ENCODE results near the gene RFT1.

Gene RFT1

DNA sequence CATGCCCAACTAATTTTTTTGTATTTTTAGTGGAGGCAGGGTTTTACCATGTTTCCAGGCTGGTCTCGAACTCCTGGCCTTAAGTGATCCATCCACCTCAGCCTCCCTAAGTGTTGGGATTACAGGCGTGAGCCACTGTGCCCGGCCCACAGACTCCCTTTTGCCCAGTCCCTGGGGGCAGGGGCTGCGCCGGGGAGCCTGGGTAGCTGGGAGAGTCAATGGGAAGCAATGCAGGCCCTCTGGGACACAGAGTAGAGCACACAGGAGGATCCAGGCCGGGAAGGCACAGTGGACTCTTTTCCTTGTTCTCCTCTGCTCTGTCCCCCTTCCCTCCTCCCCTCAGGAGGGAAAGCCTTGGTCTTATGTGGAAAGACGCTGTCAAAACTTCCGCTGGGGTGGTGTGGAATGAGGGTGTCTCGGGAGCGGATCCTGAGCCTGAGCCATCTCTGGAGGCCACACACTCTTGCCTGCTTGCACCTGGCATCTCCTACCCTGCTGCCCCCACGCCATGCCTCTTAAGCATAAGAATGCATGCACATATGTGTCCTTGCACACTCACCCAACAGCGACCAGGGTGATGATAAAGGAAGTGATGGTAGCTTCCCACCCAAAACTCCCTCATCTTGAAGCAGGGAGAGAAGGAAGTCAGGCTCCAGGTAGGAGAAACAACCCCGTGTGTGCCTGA lies 18.9 kb upstream of the RFT1 start:
- DNase-seq (ENCODE audit: low read depth) = no peak

DNA sequence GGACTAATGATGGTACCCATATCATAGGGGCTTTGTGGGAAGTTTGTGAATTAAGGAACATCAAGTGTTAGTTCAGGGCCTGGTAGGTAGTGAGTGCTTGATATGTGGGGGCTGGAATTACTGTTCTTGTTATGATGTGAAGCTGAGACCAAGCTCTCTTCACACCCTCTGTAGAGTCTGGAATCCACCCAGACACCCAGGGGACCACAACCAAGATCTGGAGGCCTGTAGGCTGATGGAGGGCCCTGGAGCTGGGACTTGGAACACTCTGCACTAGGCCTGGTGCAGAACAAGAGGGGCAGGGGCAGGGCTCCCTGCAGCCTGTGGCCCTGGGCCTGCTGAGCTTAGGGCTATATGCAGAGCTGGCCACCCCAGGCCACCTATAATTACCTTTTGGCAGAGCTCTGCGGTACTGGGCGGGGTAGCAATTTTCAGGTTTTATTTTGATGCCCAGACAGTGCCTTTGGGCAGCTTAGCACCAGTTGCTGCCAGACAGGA lies 17.7 kb upstream of the RFT1 start:
- no peak for DNase-seq (ENCODE audit: low read depth)

DNA sequence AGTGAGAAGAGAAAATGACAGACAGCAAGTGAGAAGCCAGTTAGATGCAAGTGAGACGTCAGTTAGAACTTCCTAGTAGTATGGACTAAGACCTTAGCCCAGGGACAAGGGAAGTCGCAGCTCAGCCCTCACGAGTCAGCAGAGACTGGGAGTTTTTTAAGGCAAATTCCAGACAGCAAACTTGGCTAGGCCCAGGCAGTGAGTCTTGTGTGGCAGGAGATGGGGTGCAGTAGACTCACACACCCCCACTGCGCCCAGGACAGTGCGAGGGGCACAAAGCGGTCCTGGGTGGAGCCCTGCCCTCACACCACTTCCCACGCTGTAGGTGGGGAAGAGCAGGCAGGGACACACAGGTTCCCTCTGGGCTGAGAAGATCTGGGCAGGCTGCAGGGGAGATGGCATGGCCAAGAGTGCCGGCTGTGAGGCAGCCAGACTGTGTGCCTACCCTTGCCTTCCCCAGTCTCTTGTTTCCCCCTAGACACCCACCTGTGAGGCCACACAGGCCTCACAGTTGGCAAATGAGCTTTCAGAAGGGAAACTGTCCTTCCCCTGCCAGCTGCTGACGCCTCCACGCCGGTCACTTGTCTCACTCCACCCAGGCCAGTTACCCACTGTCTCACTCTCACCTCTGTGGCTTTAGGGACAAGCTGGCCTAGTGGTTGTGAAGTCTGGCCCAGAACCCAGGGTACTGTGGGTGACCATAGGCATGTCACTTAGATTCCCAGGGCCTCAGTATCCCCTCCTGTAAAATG lies 17.1 kb upstream of the RFT1 start:
- no peak for DNase-seq (ENCODE audit: low read depth)

DNA sequence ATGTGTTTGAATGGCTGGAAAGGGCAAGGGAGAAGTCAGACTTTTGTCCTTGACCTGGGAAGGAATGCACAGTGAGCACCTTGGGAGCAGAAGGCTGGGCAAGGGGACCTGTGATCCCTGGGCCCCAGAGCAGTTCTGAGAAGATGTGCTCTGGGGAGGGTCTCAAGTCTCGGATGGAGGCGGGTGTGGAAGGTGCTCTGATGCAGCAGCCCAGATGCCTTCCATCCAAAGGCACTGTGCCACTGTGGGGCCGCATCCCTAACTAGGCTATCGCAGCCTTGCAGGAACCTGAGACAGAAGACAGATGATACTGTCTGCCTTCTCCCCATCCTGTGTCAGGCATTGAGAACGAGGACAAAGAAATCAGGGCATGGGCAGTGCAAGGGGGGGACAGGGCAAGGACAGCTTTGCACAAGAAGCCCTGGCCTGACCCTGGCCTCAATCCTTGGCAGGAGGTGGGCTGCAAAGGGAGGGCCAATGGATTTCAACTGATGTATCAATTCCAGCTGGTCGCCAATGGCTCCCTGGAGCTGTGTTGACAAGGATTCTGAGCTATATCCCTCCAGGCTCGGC lies 16.2 kb upstream of the RFT1 start:
- no peak for DNase-seq (ENCODE audit: low read depth)

DNA sequence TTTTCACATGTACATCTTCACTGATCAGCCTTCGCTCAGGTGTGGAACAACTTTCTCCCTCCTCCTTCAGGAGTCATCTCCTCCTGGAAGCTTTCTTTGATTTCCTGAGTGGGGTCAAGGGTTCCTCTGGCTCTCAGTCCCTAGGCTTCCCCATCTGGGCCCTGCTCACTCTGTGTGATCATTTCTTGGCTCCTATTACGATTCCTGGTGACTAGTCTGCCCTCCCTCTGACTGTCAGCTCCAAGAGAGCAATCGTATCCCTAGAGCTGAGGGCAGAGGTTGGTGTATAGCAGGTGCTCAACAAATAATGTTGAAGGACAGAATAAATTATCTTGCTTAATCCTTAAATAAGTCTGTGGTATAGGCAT lies 15.5 kb upstream of the RFT1 start:
- no peak for DNase-seq (ENCODE audit: low read depth)

DNA sequence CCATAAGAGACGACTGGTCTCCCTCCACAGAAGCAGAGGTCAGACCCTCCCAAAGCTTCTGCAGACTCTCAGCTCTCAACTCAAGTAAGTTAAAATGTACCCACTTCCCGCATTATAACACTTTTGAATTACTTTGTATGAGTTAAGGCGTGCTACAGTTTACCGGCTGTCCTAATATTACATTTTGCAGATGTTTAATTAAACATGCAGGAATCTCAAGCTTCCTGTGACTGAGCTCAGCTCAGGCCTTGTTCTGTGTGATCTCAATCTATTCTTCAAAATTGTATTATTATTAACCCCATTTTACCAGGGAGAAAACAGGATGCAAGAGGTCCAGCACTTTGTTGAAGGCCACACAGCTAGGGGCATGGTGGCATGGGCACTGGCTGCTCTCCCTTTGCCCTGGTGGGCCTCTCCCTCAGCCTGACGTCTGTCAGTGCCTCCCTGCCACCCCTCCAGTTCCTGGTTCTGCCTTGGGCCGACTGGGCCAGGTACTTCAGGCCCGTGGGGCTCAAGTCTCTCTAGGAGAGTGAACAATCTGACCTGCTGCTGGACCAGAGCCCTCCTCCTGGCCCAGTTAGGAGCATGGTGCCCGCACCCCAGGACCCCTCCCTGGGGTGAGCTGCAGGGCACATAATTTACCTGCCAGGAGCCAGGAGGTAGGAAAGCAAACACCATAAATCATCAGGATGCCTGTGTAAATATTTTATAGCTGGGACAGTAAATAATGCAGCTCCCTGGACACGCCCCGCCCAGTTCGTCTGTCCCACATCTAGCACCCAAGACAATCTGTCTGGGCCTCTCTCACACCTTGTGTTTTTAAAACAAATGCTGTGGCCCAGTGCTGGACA lies 14.9 kb upstream of the RFT1 start:
- DNase-seq (ENCODE audit: low read depth) = no peak

DNA sequence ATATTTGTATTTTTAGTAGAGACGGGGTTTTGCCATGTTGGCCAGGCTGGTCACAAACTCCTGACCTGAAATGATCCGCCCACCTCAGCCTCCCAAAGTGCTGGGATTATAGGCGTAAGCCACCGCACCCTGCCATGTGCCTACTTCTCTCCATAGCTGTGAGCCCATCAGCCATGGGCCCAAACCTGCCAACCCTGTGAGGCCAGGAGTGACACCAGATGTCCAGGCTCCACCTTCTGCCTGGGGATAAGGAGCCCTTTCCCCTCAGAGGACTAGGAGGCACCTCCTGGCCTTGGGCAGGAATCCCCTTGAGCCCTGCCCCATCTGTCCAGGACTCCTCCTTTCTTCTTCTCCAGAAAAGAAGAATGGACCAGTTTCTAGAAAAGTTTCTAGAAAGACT lies 14.2 kb upstream of the RFT1 start:
- no peak for DNase-seq (ENCODE audit: low read depth)

DNA sequence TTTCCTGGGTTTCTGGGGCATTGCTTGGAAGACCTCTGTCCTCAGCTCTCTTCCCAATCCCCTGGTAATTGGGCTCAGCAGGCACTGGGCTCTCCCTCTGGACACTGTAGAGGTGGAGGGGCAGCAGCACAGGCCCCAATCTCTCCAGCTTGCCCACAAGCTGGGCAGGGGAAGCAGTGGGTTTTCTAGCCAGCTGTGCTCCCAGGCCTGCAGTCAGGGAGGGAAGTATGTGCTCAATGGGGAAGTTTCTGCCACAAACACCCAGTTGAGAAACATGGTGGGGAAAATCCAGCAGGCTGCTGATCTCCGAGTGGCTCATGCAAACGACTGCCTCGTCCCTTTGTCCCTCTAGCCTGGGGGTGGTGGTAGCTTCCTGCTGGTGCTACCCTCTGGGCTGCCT lies 12.8 kb upstream of the RFT1 start:
- no peak for DNase-seq (ENCODE audit: low read depth)

DNA sequence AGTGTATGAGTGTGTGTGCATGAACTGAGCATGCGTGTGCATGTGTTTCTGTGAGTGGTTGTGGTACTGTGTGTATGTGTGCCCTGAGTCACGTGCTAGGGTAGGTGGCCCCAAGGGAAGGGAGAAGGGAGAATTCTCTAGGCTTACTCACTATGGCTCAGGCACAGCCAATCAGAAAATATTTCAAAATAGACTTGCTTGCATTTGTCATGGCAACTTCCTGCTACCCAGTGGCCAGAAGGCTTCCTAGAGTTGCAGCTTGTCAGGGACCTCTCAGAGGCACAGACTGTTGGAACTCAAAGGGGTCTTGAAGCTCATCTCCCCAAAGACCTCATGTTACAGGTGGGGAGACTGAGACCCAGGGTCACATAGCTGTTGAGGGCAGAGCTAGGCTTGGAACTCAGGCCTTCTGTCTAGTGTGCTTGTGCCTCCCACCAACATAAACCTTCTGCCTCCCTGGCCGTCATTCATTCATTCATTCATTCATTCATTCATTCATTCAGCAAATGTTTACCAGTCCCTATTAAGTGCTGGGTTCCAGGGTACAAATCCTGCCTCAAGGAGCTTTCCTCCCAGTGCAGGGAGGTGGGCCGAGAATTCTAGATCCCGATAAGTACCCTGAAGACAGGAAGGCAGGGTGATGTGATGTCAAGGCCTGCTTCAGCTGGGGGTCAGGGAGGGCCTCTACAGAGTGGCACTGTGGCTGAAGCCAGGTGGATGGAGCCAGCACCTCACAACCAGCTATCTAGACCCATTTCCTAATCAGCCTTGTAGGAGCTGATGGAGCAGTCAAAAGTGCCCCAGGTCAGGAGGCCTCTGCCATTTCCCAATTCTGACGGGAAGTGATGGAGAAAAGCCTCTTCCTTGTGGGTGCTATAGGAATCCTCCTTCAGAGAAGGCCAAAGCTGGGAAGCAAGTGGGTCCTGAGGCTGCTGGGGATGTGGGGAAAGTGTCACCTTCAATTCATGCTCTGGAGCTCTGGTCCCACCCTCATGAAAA lies 10.9 kb upstream of the RFT1 start:
- DNase-seq (ENCODE audit: low read depth) = no peak

DNA sequence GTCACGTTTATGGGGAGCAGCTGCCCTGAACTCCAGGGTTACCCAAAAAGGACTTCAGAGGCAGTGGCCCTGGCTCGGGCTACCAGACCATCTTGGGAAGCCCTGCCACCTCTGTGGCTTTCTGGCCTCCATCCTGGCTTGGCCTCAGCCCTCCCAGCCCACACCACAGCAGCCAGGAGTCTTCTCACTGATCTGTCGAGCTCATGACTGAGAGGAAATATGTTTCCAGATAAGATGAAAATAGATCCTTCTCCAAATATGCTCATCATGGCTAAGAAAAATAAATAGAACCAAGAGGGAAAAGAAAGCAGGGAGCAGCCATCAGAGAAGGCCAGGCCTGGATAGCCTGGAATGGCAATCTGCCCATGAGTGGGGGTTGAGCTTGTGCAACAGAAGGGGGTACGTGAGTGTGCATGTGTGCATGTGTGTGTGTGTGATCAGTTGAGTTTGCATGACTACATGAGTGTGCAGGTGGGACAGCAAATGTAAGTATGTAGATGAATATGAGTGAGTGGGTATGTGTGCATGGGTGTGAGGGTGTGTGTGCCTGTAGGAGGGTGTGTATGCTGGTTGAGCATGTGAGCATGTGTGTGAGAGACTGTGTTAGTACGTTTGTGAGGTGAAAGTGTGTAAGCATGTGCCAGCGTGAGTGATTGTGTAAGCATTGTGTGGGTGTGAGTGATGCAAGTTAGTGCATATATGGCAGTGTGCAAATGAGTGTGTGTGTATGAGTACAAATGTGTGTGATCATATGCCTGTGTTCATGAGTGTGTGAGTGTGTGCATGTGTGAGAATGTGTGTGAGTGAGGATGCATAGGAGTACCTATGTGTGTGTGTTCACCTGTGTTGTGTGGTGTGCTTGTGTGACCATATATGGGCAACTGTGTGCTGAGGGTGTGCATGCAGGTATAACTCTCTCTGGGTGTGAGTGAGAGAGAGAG lies 9.9 kb upstream of the RFT1 start:
- no peak for DNase-seq (ENCODE audit: low read depth)

DNA sequence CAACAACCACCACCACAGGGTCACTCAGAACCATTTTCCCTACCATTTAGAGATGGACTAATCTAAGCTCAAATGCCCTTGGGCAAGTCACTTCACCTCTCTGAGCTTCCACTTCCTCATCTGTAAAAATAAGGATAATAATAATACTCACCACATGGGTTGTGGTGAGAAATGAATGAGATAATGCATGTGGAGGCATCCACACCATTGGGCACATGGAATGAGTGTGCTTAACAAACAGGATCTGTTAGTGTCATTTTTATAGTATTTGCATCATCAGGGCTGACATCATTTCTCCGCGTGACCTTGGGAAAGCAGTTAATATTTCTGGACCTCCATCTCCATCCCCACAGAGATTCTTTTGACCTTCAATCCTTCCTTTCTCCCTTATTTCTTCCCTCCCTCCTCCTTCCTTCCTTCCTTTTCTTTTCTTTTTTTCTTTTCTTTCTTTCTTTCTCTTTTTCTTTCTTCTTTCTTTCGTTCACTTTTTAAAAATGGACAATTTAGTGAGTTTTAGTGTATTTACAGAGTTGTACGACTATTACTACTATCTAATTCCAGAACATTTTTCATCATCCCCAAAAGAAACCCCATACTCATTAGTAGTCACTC lies 7.7 kb upstream of the RFT1 start:
- no peak for DNase-seq (ENCODE audit: low read depth)

DNA sequence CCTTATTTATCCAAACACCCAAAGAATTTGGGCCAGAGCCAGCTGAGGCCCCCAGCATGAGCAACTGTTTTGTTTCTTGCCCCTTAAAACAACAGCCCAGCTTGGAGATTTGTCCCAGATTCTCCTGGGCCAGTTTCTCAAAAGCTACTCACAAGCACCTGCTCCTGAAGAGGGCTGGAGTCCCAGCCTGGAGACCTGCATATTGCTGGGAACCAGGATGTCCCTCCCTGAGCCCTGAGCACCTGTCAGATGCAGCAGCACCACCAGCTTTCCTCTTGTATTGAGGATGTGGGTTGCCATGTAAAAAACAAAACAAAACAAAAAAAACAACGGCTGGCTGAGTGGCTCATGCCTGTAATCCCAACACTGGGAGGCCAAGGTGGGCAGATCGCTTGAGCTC lies 7.0 kb upstream of the RFT1 start:
- no peak for DNase-seq (ENCODE audit: low read depth)

DNA sequence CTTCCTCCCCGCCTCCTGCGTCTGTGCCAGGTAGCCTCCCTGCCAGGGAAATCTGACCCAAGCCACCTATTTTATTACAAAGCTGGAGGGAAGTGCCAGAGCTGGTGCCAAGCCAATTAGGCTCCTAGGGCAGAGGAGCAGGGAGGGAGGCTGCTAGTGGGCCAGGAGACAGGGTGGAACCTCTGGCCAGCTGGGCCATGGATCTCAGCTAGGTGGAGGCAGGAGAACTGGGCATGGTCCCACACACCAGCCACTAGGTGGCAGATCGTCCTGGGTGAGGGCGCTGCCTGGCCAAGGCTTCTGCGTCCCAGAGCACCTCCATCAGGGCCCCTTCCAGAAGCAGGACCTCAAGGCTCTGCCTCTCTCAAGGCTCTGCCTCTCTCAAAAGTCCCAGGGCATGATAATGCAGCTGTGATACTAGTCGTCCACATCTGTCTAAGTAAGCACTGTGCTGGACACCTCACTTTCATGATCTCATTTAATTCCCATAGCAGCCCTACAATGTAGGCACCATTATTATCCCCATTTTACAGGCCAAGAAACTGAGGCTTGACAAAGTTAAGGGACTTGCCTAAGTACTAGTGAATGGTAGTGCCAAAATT lies 4.5 kb upstream of the RFT1 start:
- peak; percentile 36 for DNase-seq (ENCODE audit: low read depth)

DNA sequence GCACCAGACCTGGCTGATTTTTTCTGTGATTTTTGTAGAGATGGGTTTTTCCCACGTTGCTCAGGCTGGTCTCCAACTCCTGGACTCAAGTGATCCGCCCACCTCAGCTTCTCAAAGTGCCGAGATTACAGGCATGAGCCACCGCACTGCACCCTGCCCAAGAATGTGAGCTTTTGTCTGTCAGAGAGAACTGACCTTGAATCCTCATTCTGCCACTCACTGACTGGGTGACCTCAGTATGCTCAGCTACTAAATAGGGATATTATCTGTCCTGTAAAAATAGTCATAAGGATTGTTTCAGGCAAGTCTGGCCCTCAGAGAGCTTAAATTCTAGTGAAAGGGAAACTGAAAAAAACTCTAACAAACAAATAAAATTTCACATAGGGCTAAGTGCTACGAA lies 2.1 kb upstream of the RFT1 start:
- DNase-seq (ENCODE audit: low read depth) = no peak

DNA sequence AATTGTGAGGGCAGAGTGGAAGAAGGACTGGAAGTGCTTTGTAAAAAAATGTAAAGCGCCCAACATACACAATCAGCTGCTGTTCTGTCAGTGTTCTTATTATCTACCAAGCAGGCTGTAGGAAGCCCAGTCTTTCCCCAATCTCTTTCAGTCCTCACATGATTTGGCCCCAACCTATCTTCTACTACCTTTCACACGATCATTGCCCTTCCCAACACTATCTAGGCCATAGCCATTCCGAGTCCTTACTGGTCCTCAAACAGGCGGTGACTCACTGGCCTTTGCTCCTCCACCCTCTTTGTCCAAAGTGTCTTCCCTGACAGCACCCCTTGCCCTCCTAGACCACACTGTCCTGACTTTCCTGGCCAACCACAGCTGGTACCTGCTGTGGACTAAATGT lies 861 bp upstream of the RFT1 start:
- no peak for DNase-seq (ENCODE audit: low read depth)

DNA sequence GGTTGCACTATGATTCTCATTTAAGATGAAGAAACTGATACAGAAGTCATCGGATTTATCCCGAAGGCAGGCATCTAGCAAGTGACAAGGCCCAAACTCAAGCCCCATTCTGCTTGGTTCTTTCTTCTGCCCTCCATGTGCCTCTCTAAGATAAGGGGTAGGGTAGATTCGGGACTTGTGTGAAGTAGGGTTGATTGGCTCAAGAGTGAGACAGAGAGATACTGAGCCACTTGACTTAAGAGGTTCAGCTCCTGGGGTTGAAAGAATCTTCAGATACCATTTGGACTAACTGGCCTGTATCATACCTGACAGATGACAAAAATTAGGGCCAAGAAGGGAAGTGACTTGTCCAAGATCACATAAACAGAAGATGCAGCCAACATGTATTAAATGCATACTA lies 891 bp downstream of the RFT1 start:
- no peak for DNase-seq (ENCODE audit: low read depth)

DNA sequence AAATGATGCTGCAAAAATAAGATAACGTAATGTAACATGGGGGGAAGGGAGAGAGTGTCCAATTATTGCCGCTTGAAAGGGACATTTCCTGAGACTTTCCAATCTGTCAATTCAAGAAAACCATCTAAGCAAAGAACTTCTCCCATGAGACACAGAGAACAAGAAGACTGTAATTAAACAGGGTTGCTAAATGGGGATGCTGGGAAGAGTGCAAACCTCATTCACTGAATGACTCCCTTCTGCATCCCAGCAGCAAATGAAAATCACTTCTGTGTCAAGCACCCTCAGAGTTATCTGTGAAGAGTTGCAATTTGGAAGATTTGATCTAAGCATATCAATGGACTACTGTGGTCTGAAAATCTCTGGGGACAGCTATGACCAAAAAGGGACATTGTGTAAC lies 3.6 kb downstream of the RFT1 start:
- no peak for DNase-seq (ENCODE audit: low read depth)

DNA sequence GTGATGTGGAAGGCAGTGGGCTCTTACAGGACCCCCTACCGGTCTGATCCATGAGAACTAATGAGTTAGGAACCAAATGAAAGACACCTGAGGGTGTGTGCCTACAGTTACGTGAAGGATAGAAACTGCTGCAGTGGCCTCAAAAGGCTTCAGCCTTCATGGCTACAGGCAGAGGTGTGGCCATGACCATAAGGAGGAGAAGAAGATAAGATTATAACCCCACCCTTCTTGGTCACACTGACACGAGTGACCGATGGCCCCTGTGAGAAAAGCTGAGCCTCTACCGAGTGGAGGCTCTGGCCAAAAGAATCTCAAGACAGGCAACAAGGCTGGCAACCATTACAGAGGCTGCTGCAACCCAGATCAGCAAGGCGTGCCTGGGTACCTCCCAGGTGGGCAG lies 6.3 kb downstream of the RFT1 start:
- DNase-seq (ENCODE audit: low read depth) = no peak

DNA sequence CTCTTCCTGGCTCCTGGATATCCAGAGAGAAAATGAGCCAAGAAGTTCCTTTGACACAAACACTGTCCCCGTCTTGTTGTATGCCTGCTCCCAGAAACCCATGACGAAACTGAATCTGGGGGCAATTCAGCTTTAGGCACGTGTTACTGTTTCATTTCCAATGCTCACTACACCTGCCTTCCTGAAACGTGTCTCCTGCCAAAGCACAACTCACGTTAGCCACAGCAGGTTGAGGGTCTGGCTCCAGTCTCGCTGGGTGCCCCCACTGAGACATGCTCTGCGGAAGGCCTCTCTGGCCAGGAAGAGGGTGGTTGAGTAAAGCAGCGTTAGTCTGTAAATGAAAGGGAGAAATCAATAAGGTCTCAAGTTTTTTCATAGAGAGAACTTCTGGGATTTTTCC lies 6.7 kb downstream of the RFT1 start:
- DNase-seq (ENCODE audit: low read depth) = no peak
